Lower lobe of right lung (tissue), 2 donors: Measurements from ENCODE around the gene C6orf141. TPM values are rescaled to one million over a fixed set of nuclear protein-coding genes. Genes with fewer than 3 reads are reported as not detected.

Source experiments
- ATAC-seq, 2 donors: fragments of 200-7000 bp; cut with Tn5 transposase; one replicate each; pipeline ENCODE4 v1.9.1; 2020 to 2022; ENCODE audit warnings: mild to moderate bottlenecking in 2 of 2, moderate library complexity in 2 of 2
- DNase-seq: peaks from one replicate; pipeline ENCODE4 v3.0.0-alpha.2; 2020
- H3K27ac ChIP-seq: fragments of 200-600 bp; one replicate; pipeline ENCODE4 v1.8.0; 2022
- H3K27me3 ChIP-seq: fragments of 200-600 bp; one replicate; pipeline ENCODE4 v1.8.0; 2022; ENCODE audit warnings: low read depth
- H3K36me3 ChIP-seq: fragments of 200-600 bp; one replicate; pipeline ENCODE4 v1.8.0; 2022; ENCODE audit warnings: mild to moderate bottlenecking
- H3K4me1 ChIP-seq: fragments of 200-600 bp; one replicate; pipeline ENCODE4 v1.8.0; 2022
- H3K4me3 ChIP-seq: fragments of 200-600 bp; one replicate; pipeline ENCODE4 v1.8.0; 2022; ENCODE audit warnings: mild to moderate bottlenecking
- H3K9me3 ChIP-seq: fragments of 200-600 bp; one replicate; pipeline ENCODE4 v1.8.0; 2022
- CTCF ChIP-seq: fragments of 200-600 bp; IDR thresholded peaks from one replicate; pipeline ENCODE4 v1.8.0; 2022; ENCODE audit warnings: antibody characterized with exemption, mild to moderate bottlenecking
- intact Hi-C: fragments of 100-400 bp; cut with DNase I; formaldehyde crosslinking; loops from one replicate; pipeline ENCODE4 v1.11.0; 2022
- total RNA-seq: library from RNA; stranded (reverse); fragmentation: NEBNext Ultra II Directional; extraction: Animal tissue kit (Norgen Biotek cat#: 25700); gene quantifications from one replicate; pipeline ENCODE4 v1.2.1, GENCODE V29; 2021
- donor health status: DM: no; HTN: yes; CAD: no; lungs with severe emphysema.

The C6orf141 gene
- total RNA-seq, 1 donor from 2014 or later = 4.1 TPM

- no peaks in the 10 kb centered on the region for H3K36me3 ChIP-seq
- DNase-seq (no peak), ATAC-seq (no peak)
- TF ChIP-seq CTCF = no peak
- no peak overlapping the region for H3K4me3 ChIP-seq
- no peak overlapping the region for H3K27ac ChIP-seq
- H3K27me3 ChIP-seq = no peaks in the 10 kb centered on the region
- no peaks in the 10 kb centered on the region for H3K9me3 ChIP-seq
- intact Hi-C loops = no loop called here
- no peaks in the 10 kb centered on the region for H3K4me1 ChIP-seq
Measured at GRCh38 chr6:49540614-49541013, 9.9 kb upstream of the C6orf141 start.

- H3K9me3 ChIP-seq = no peaks in the 10 kb centered on the region
- intact Hi-C loops = no loop called here
- H3K27ac ChIP-seq = no peak overlapping the region
- no peak for TF ChIP-seq CTCF
- no peaks in the 10 kb centered on the region for H3K36me3 ChIP-seq
- H3K4me3 ChIP-seq = no peak overlapping the region
- no peaks in the 10 kb centered on the region for H3K27me3 ChIP-seq
- no peaks in the 10 kb centered on the region for H3K4me1 ChIP-seq
- no peak for ATAC-seq
- DNase-seq = no peak
Measured at GRCh38 chr6:49541210-49541724, 9.2 kb upstream of the C6orf141 start.

- ATAC-seq (no peak), DNase-seq (no peak)
- Histone ChIP-seq H3K4me1 (no peaks in the 10 kb centered on the region), H3K36me3 (no peaks in the 10 kb centered on the region), H3K27me3 (no peaks in the 10 kb centered on the region), H3K27ac (no peak overlapping the region), H3K9me3 (no peaks in the 10 kb centered on the region), H3K4me3 (no peak overlapping the region)
- TF ChIP-seq CTCF = no peak
- intact Hi-C loops = no loop called here
Measured at GRCh38 chr6:49541936-49542335, 8.5 kb upstream of the C6orf141 start.

GRCh38 chr6:49543087-49543858, 7.2 kb upstream of the C6orf141 start:
- no peaks in the 10 kb centered on the region for H3K4me1 ChIP-seq
- no peaks in the 10 kb centered on the region for H3K36me3 ChIP-seq
- no peak overlapping the region for H3K4me3 ChIP-seq
- H3K27me3 ChIP-seq = no peaks in the 10 kb centered on the region
- no peak for TF ChIP-seq CTCF
- intact Hi-C loops = no loop called here
- no peaks in the 10 kb centered on the region for H3K9me3 ChIP-seq
- ATAC-seq (no peak), DNase-seq (no peak)
- no peak overlapping the region for H3K27ac ChIP-seq

- Histone ChIP-seq H3K4me1 (peaks cover 11% of the 10 kb centered on the region), H3K36me3 (no peaks in the 10 kb centered on the region), H3K9me3 (no peaks in the 10 kb centered on the region), H3K27ac (no peak overlapping the region), H3K27me3 (peaks cover 11% of the 10 kb centered on the region), H3K4me3 (no peak overlapping the region)
- ATAC-seq (no peak), DNase-seq (no peak)
- intact Hi-C loops = no loop called here
- TF ChIP-seq CTCF = no peak
Measured at GRCh38 chr6:49546331-49546730, 4.1 kb upstream of the C6orf141 start.
